Stimulated activated naive CD8-positive, alpha-beta T cell treated with anti-CD3 and anti-CD28 coated beads, Interleukin-15, amount 100 ng/mL, for 72 hours (primary cell): ENCODE data around the gene ADH1C.

Source experiments
- ATAC-seq: fragments of 150-1000 bp; cut with Tn5 transposase; 2 replicates; pipeline ENCODE4 v1.10.0; 2021; ENCODE audit warnings: mild to moderate bottlenecking, moderate library complexity
- DNase-seq, 2 donors: peaks; one replicate each; pipeline ENCODE4 v3.0.0; 2021 to 2022
- H3K27ac Mint-ChIP-seq, 2 donors: one replicate each; pipeline ENCODE4 v1.8.0; 2022; ENCODE audit warnings: mild to moderate bottlenecking in 2 of 2, mixed read lengths in 2 of 2, moderate library complexity in 2 of 2
- H3K27me3 Mint-ChIP-seq: one replicate; pipeline ENCODE4 v1.8.0; 2022; ENCODE audit warnings: mixed read lengths
- H3K4me1 Mint-ChIP-seq: one replicate; pipeline ENCODE4 v1.8.0; 2022; ENCODE audit warnings: mild to moderate bottlenecking, mixed read lengths
- H3K4me3 Mint-ChIP-seq, 2 donors: one replicate each; pipeline ENCODE4 v1.8.0; 2022; ENCODE audit warnings: mild to moderate bottlenecking in 2 of 2, mixed read lengths in 2 of 2, moderate library complexity in 1 of 2
- H3K9me3 Mint-ChIP-seq, 2 donors: one replicate each; pipeline ENCODE4 v1.8.0; 2022; ENCODE audit warnings: mixed read lengths in 2 of 2

ADH1C gene

GRCh38 chr4:99290848-99291786 is 61.4 kb downstream of the ADH1C start, which contains the start of gene ADH1A:
Gene ADH1A (minus strand): TSS chr4:99290985. CDS start chr4:99290914, 71 bp downstream.
- no peak within 1 kb of the TSS for H3K4me3 Mint-ChIP-seq
- peaks cover 9% of the 10 kb centered on the region for H3K27me3 Mint-ChIP-seq
- no peaks in the 10 kb centered on the region for H3K4me1 Mint-ChIP-seq
- no peak for DNase-seq
- H3K9me3 Mint-ChIP-seq, result peaks cover 19 to 34% of the 10 kb centered on the region in 2 donors
- ATAC-seq, result no peak
- no peak within 1 kb of the TSS for H3K27ac Mint-ChIP-seq
